Urinary bladder (tissue), 4 donors: Measurements from ENCODE around the gene PDE2A. TPM values are rescaled to one million over a fixed set of nuclear protein-coding genes. Genes with fewer than 3 reads are reported as not detected.

Experiments
- DNase-seq: peaks from one replicate; pipeline ENCODE4 v3.0.0-alpha.2; 2015; ENCODE audit errors: extremely low spot score
- H3K27ac ChIP-seq: one replicate; pipeline ENCODE4 v1.5.1; 2013; ENCODE audit warnings: low read depth, mild to moderate bottlenecking, moderate library complexity
- H3K36me3 ChIP-seq: one replicate; pipeline ENCODE4 v1.6.1; 2013; ENCODE audit warnings: mild to moderate bottlenecking, moderate library complexity; ENCODE audit not compliant: insufficient read depth
- H3K4me1 ChIP-seq: one replicate; pipeline ENCODE4 v1.6.1; 2013; ENCODE audit warnings: mild to moderate bottlenecking, moderate library complexity; ENCODE audit not compliant: insufficient read depth
- H3K4me3 ChIP-seq: one replicate; pipeline ENCODE4 v1.5.1; 2013; ENCODE audit warnings: low read depth, low read length
- WGBS: extraction: QIAGEN DNeasy Blood & Tissue Kit; methylation state at CpG from one replicate; pipeline ENCODE4 v1.1.7; 2013; 5-methylcytosine and 5-hydroxymethylcytosine counted together
- polyA plus RNA-seq: library from polyadenylated mRNA; stranded (reverse); fragments of 200-250 nt; gene quantifications from one replicate; pipeline ENCODE4 v1.2.3, GENCODE V29; 2013
- small RNA-seq: library from RNA; depleted of rRNA; stranded (forward); fragments of <200 nt; gene quantifications from one replicate; pipeline ENCODE3, GENCODE V24; 2014
- total RNA-seq: library from RNA; depleted of rRNA; stranded (reverse); fragments of >200 nt; gene quantifications from one replicate; pipeline ENCODE4 v1.2.3, GENCODE V29; 2014
- donor health status: healthy with polysubstance abuse.
- donor health status: healthy.

The PDE2A gene
- total and polyA plus RNA-seq, 2 donors: 18.6 to 56.1 TPM

DNA sequence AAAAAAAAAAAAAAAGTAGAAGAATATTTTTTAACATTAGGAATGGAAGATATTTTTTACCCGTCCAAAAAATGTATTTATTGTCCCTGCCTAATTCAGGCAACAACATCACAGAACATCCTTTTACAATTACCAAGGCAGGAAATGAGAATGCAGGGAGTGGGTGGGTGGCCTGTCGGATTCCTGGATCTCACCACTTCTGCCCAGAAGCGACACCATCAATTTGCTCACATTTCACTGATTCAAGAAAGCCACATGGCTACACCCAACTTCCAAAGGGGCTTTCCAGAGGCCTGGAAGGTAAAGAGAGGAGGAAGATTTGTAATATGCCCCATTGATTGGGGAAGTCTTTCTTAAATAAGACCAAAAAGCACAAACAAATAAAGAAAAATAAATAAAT, 146.1 kb downstream of the PDE2A start:
- H3K27ac ChIP-seq: no peak overlapping the region
- H3K4me3 ChIP-seq: no peak overlapping the region
- no peak for DNase-seq
- 73% methylated on average over 3 of the region's 3 CpGs for WGBS
- H3K36me3 ChIP-seq: no peaks in the 10 kb centered on the region
- no peaks in the 10 kb centered on the region for H3K4me1 ChIP-seq

Small RNA genes within 50 kb of the gene (small RNA-seq; reads per million reads assigned to genes)
- 7.9 reads per million, percentile 93 among the genes with 10 or more reads in this experiment for gene MIR139
- gene RNU7-105P: not detected

Other genes starting within 250 kb of the PDE2A start
- gene CLPB, start 239.9 kb downstream of the PDE2A start, total RNA-seq: 19.5 TPM
- 7.5 TPM for gene CLPB, start 239.9 kb downstream of the PDE2A start, polyA plus RNA-seq
- 88.6 TPM for gene ARAP1, start 78.0 kb upstream of the PDE2A start, total RNA-seq
- 66.5 TPM for gene ARAP1, start 78.0 kb upstream of the PDE2A start, polyA plus RNA-seq
- gene STARD10, start 119.6 kb upstream of the PDE2A start, total RNA-seq: 16.3 TPM
- gene STARD10, start 119.6 kb upstream of the PDE2A start, polyA plus RNA-seq: 33.5 TPM
- gene ATG16L2, start 140.0 kb upstream of the PDE2A start, total RNA-seq: 17.2 TPM
- gene ATG16L2, start 140.0 kb upstream of the PDE2A start, polyA plus RNA-seq: 22.3 TPM